Loucy (cell line): ENCODE measurements around the gene PAK1.

Source experiments
- H2AFZ ChIP-seq: fragments of 200-600 bp; sonication (generic); 2 replicates; pipeline ENCODE4 v1.6.0; 2016; ENCODE audit warnings: antibody characterized with exemption, mild to moderate bottlenecking, low read length, moderate library complexity
- H3F3A ChIP-seq: fragments of 200-600 bp; 2 replicates; pipeline ENCODE4 v1.6.0; 2016; ENCODE audit warnings: antibody characterized with exemption, low read depth, mild to moderate bottlenecking
- H3K27me3 ChIP-seq: fragments of 200-600 bp; sonication (generic); 2 replicates; pipeline ENCODE4 v1.6.1; 2014; ENCODE audit warnings: low read length, mild to moderate bottlenecking; ENCODE audit not compliant: insufficient read depth, poor library complexity, severe bottlenecking
- H3K36me3 ChIP-seq: fragments of 200-600 bp; sonication (generic); 2 replicates; pipeline ENCODE4 v1.6.1; 2016; ENCODE audit warnings: low read length; ENCODE audit not compliant: insufficient read depth
- H3K4me1 ChIP-seq: fragments of 200-600 bp; sonication (generic); 2 replicates; pipeline ENCODE4 v1.5.1; 2014; ENCODE audit warnings: low read length, mild to moderate bottlenecking; ENCODE audit not compliant: insufficient read depth, poor library complexity, severe bottlenecking
- H3K4me2 ChIP-seq: fragments of 200-600 bp; sonication (generic); 2 replicates; pipeline ENCODE4 v1.6.0; 2014; ENCODE audit warnings: antibody characterized with exemption, low read length, low read depth, mild to moderate bottlenecking; ENCODE audit not compliant: poor library complexity, severe bottlenecking
- H3K4me3 ChIP-seq: fragments of 200-600 bp; sonication (generic); 2 replicates; pipeline ENCODE4 v1.5.1; 2014; ENCODE audit warnings: low read length, mild to moderate bottlenecking, mixed read lengths; ENCODE audit not compliant: poor library complexity, severe bottlenecking
- H3K79me2 ChIP-seq: fragments of 200-600 bp; sonication (generic); 2 replicates; pipeline ENCODE4 v1.6.1; 2014; ENCODE audit warnings: low read length; ENCODE audit not compliant: insufficient read depth
- H3K9ac ChIP-seq: fragments of 200-600 bp; sonication (generic); 2 replicates; pipeline ENCODE4 v1.6.0; 2014; ENCODE audit warnings: mild to moderate bottlenecking, low read depth, low read length, moderate library complexity; ENCODE audit not compliant: poor library complexity, severe bottlenecking
- H3K9me2 ChIP-seq: fragments of 200-600 bp; sonication (generic); replicated peaks from 2 replicates; pipeline ENCODE4 v1.6.1; 2016; ENCODE audit warnings: low read depth, low read length, mixed read lengths
- H3K9me3 ChIP-seq: fragments of 200-600 bp; sonication (generic); 2 replicates; pipeline ENCODE4 v1.6.1; 2014; ENCODE audit warnings: mild to moderate bottlenecking, antibody characterized with exemption, low read length, low read depth; ENCODE audit not compliant: insufficient read depth
- H4K20me1 ChIP-seq: fragments of 200-600 bp; sonication (generic); 2 replicates; pipeline ENCODE4 v1.6.0; 2014; ENCODE audit warnings: antibody characterized with exemption, low read length, mild to moderate bottlenecking; ENCODE audit not compliant: insufficient read depth, poor library complexity, severe bottlenecking
- CTCF ChIP-seq: fragments of 200-600 bp; sonication (generic); conservative IDR thresholded peaks from 2 replicates; pipeline ENCODE4 v1.5.1; 2014; ENCODE audit warnings: mild to moderate bottlenecking, antibody characterized with exemption, low read length
- EZH2phosphoT487 ChIP-seq: fragments of 200-600 bp; IDR thresholded peaks from 2 replicates; pipeline ENCODE4 v1.6.1; 2018; ENCODE audit warnings: antibody characterized with exemption, mild to moderate bottlenecking, moderate library complexity, borderline replicate concordance

The PAK1 gene

DNA sequence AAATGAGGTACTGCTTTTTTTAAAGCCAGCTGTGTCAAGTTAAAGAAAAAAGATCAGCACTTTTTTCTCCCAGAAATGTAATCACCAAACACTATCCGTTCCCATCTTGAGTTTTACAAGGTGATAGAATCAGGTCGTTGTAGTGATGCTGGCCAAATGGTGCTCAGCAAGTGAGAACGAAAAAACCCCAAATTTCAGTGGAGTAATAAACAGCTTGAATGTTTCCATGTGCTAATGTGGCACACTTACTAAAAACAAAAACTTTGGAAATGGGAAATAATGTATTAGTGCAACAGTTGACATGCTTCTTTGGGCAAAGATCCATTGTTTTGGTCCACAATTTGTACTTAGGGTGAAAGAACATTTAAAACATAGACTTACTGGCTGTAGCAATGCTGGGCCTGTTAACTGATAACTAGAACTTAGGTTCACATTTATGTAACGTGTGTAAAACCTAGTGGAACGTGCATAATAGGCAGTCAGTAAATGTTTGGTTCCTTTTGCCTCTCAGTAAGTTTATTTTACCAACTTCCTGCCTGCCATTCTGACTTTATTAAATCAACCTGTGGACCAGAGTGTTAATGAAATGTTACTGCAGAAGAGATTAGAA, 157.1 kb downstream of the PAK1 start:
- H3K27me3 ChIP-seq = no peaks in the 10 kb centered on the region
- H2AFZ ChIP-seq = no peak overlapping the region
- H3K79me2 ChIP-seq = no peaks in the 10 kb centered on the region
- H3K9ac ChIP-seq = no peak overlapping the region
- H3K9me2 ChIP-seq = no peaks in the 10 kb centered on the region
- peaks cover 10% of the 10 kb centered on the region; the same call in 1 of the 2 replicates for H3K36me3 ChIP-seq
- H4K20me1 ChIP-seq = no peaks in the 10 kb centered on the region
- no peaks in the 10 kb centered on the region for H3F3A ChIP-seq
- no peak for TF ChIP-seq EZH2phosphoT487
- no peak for TF ChIP-seq CTCF
- no peaks in the 10 kb centered on the region for H3K4me1 ChIP-seq
- H3K9me3 ChIP-seq = no peaks in the 10 kb centered on the region
- no peak overlapping the region for H3K4me2 ChIP-seq
- no peak overlapping the region for H3K4me3 ChIP-seq

DNA sequence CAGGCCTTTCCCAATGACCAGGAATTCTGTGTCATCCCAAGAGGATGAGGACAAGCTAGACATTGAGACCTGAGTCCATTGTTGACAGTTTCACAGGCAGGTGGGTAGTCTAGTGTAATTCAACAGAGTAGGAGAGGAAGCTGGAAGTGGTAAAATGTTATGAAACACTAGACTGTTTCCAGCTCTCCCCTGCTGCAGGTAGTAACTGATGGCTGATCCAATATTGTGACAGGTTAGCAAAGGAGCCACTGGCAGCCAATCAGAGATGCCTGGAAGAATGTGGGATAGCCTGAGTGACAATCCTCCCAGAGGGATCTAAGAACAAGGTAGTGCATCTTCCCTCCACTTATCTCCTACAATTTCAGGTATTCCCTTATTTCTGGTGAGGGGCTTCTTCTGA, 161.8 kb downstream of the PAK1 start:
- no peak for TF ChIP-seq CTCF
- no peak for TF ChIP-seq EZH2phosphoT487
- H2AFZ ChIP-seq = peak overlapping the region; percentile 40; the same call in 1 of the 2 replicates

DNA sequence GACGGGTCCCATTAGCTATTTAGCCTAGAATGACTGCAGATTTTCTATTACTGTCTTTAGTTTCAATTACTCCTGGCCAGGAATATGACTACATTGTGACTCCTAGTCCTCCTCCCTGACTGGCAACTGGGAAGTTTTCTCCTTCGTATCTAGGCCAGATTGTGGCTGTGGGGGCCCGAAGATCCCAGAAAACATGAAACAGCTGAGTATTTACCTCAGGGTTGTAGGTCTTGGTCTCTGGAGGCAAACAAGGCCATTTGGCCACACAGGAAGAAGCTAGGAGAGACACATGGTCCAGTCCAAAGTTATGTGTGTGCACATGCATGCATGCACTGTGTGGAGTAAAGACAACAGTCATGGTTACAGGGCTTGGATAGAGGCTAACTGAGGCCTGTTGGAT, 162.2 kb downstream of the PAK1 start:
- Histone ChIP-seq H3K9ac (no peak overlapping the region), H3K79me2 (no peaks in the 10 kb centered on the region), H2AFZ (peak overlapping the region; percentile 40; the same call in 1 of the 2 replicates), H3K36me3 (no peaks in the 10 kb centered on the region), H3K9me3 (no peaks in the 10 kb centered on the region), H3K9me2 (no peaks in the 10 kb centered on the region), H3K4me2 (no peak overlapping the region), H3K4me3 (no peak overlapping the region), H3K4me1 (no peaks in the 10 kb centered on the region), H4K20me1 (no peaks in the 10 kb centered on the region), H3F3A (no peaks in the 10 kb centered on the region), H3K27me3 (no peaks in the 10 kb centered on the region)
- TF ChIP-seq CTCF (no peak), EZH2phosphoT487 (no peak)

More for the DNA sequence above, 161.8 kb downstream of the PAK1 start:
- no peaks in the 10 kb centered on the region for H3K4me1 ChIP-seq
- no peak overlapping the region for H3K4me3 ChIP-seq
- no peaks in the 10 kb centered on the region for H3F3A ChIP-seq
- H3K27me3 ChIP-seq = no peaks in the 10 kb centered on the region
- H4K20me1 ChIP-seq = no peaks in the 10 kb centered on the region
- H3K9me3 ChIP-seq = no peaks in the 10 kb centered on the region
- H3K79me2 ChIP-seq = no peaks in the 10 kb centered on the region
- H3K9ac ChIP-seq = no peak overlapping the region
- no peaks in the 10 kb centered on the region for H3K9me2 ChIP-seq
- H3K36me3 ChIP-seq = no peaks in the 10 kb centered on the region
- no peak overlapping the region for H3K4me2 ChIP-seq
